Bone marrow (tissue), 2 donors: Measurements from ENCODE around the gene AP2B1.

Experiments used
- DNase-seq, 2 donors: peaks; one replicate each; lab custom pipeline; 2025; lab: John Stamatoyannopoulos, UW

The AP2B1 gene

GRCh38 chr17:35630530-35631148, 43.5 kb downstream of the AP2B1 start:
- DNase-seq = no peak

GRCh38 chr17:35641032-35641431, 53.9 kb downstream of the AP2B1 start:
- no peak for DNase-seq

- no peak for DNase-seq
These were observed 58.8 kb downstream of the AP2B1 start for GRCh38 chr17:35645923-35646322.

- no peak for DNase-seq
These were observed 64.3 kb downstream of the AP2B1 start for GRCh38 chr17:35651467-35651866.

DNA sequence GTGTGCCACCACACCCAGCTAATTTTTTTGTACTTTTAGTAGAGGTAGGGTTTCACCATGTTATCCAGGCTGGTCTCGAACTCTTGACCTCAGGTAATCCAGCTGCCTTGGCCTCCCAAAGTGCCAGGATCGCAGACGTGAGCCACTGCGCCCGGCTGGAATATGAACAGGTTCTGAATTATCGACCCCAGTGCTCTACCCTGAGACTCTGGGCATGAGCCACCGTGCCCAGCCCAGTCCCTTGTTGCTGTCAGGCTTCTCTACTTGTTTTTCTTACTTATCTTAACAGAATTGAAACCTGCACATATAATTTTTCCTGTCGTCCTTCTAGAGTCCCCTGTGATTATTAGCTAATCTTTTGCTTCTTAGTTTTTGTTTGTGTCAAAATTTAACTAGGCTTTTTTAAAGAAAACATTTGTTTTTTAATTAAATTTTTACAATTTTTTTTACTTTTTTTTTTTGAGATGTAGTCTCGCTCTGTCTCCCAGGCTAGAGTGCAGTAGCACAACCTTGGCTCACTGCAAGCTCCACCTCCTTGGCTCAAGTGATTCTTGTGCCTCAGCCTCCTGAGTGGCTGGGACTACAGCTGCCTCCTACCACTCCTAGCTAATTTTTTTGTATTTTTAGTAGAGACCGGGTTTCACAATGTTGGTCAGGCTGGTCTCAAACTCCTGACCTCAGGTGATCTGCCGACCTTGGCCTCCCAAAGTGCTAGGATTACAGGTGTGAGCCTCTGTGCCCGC, 66.7 kb downstream of the AP2B1 start:
- DNase-seq = no peak

GRCh38 chr17:35655303-35655702, 68.2 kb downstream of the AP2B1 start:
- DNase-seq = no peak

DNA sequence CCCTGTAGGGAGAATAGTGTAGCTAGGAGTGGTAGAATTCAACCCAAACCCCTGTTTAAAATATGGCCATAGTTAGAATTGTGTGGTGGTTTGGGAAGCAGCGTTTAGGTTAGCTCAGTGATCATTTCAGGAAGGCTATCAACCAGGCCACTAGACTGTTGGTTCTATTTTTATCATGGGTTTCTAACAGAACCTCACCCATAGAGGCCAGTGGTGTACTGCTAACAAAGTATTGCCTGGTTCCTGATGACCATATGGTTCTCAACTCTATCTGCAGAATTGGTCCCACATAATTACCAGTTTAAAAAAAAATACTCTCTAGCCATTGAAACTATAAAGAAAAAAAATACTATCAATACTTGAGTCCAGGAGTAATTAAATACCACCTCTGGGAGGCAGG, 73.8 kb downstream of the AP2B1 start:
- DNase-seq = no peak

DNA sequence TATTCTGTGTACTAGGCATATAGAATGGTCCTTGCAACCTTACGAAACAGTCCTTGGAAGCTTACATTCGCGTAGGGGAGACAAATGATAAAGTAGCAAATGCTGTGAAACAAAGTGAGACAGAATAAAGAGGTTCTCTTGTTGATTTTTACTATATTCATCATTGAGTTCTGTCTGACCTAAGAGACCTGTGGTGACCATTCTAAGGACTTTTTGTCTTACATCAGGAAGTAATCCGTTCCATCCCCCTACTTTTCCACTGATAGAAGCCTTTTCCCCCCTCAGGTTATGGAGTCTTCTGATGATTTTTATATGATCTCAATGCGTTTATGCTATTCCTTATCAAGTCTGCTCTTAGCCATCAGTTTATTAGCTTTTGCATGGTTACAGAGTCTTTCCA, 77.6 kb downstream of the AP2B1 start:
- no peak for DNase-seq

DNA sequence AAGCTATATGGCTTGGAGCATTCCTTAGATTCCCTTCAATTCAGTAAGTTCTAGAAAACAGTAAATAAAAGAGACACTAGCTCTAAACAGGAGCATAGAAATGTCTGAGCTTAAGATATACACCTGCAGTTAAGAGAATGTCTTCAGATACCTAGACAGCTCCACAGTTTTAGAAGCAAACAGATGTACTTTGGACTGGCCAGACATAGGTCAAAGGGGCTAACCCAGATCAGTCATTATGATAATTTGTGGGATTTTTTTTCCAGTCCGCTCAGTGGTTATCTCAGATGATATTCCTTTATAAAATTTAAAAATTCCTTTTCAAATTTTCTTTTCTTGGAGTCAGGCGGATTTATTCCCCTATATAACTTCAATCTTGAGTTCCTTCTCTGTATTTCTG, 78.5 kb downstream of the AP2B1 start:
- no peak for DNase-seq

- no peak for DNase-seq
These were observed 78.9 kb downstream of the AP2B1 start for GRCh38 chr17:35666070-35666469.

DNA sequence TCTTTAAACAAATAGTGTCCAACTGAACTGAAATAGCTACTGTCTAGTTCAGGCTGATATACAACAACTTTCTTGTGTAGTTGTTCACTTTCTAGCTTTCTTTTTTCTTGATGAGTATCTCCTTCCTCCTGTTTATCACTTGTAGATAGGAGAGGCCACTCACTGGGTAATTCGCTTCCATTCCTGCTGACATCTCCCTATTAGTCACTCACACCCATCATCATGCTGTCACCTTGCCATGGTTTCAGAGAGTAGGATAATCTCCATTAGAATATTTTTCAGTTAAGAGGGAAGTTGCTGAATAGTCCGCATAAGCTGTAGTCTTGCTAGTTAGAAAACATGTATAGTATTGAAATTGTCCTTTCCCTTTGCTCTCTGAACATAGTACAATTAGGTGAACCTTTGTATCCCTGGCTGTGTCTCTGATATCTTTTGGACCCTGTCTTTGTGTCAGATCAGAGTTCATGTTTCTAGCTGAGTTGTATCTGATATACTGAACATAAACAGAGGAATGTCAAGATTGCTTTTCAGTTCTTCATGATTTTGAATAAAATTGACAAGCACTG, 79.9 kb downstream of the AP2B1 start:
- DNase-seq = no peak

DNA sequence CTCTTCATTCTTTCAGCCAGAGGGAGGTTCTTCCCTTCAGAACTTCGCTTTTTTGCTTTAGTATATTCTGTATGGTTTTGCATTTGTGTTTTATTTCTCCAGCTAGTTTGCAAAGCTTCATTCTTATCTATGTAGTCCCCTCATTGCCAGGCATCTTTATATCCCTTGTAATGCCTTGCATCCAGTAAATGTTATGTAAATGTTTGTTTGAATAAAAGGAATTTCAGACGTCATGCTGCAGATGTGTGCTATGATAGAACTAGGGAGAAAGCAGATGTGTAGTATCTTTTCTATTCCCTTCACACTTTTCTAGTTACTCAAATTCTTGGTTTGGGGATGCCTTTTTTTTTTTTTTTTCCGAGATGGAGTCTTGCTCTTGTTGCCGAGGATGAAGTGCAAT, 81.7 kb downstream of the AP2B1 start:
- DNase-seq = no peak

GRCh38 chr17:35674552-35674951, 87.4 kb downstream of the AP2B1 start:
- no peak for DNase-seq

GRCh38 chr17:35676441-35676840, 89.3 kb downstream of the AP2B1 start:
- no peak for DNase-seq

GRCh38 chr17:35679007-35679682, 92.0 kb downstream of the AP2B1 start:
- DNase-seq = no peak

- no peak for DNase-seq
These were observed 96.5 kb downstream of the AP2B1 start for GRCh38 chr17:35683591-35683990.

GRCh38 chr17:35684055-35684802, 97.1 kb downstream of the AP2B1 start:
- DNase-seq = no peak

DNA sequence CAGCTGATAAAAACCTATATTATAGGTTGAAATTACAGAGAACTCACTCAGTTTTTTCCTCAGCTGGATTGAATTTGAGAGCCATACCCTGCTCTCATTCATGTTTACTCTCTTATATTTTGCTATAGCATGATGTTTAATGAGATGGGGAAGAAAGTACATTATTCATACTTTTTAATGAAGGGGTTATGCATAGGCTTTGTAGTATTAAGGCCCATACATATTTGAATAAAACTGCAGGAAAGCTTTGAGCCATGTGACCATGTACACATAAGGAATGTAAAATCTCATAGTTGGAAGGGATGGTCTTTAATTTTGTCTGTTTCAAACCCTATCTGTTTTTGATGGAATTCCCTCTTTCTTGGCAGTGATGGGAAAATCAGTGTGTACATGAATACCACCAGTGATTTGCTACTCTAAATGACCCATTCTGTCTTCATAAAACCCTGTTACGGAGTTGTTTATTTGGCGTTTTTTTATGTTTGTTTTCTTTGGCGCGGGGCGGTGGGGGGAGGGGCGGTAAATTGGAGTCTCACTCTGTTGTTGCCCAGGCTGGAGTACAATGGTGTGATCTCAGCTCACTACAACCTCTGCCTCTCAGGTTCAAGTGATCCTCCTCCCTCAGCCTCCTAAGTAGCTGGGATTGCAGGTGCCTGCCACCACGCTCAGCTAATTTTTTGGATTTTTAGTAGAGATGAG, 105.5 kb downstream of the AP2B1 start:
- DNase-seq = no peak

DNA sequence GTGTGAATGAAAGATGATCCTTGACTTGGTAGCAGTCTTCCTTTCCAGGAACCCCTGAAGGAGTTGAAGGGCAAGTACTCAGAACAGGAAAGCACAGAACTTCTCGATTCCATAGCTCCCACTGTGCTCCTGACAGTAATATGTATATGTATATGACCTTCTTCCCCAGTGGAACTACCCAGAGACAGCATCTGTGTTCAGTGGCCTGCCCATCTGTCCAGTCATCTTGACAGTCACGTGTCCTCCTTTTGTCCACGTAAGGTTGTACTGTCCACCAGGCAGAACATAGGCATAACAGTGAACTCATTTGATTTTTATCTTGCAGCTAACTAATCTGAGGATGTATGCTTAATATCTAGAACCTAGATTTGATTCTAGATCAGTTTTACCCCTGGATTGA, 106.5 kb downstream of the AP2B1 start:
- no peak for DNase-seq

- DNase-seq = no peak
These were observed 107.8 kb downstream of the AP2B1 start for GRCh38 chr17:35694906-35695305.

DNA sequence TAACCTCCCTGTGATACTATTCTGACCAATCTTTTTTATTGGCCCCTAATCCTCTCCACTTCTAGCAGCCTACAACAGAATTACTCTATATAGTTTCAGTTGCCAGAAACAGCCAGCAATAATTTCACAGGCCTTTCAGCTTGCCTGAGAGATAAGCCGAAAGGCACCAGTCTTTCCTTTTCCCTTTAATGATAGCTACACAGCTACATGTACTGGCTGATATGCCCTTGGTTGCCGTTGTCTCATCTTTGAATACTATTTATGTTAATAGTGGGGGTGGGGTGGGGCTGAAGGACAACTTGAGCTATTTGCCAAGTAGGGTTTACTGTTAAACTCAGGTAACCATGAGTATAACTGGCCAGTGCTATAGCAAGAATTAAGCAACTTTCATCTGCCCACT, 108.5 kb downstream of the AP2B1 start:
- DNase-seq = no peak

- DNase-seq = no peak
These were observed 111.7 kb downstream of the AP2B1 start for GRCh38 chr17:35698800-35699199.
